ENCODE data around the gene DUSP6. TPM values are rescaled to one million over a fixed set of nuclear protein-coding genes. Genes with fewer than 3 reads are reported as not detected.

The DUSP6 gene
- total and polyA plus RNA-seq, 2 of the 13 experiments (the other 11 are each of a cell fraction or from before 2014, with no cell fraction given), result 40.9 to 161 TPM

- Histone ChIP-seq H3K9ac (ENCODE audit: insufficient read depth, low read depth, low read length) (no peak overlapping the region), H3K36me3 (replicated peaks in 1 of 2; ENCODE audit: control insufficient read depth in 1 of 2, insufficient read depth in 2 of 2, low read length in 2 of 2) (no peaks in the 10 kb centered on the region), H3K27me3 (ENCODE audit: control insufficient read depth in 1 of 2, insufficient read depth in 2 of 2, low read length in 2 of 2) (no peaks in the 10 kb centered on the region), H3K4me3 (replicated peaks in 1 of 3; ENCODE audit: insufficient read depth in 1 of 3, low read depth in 2 of 3, low read length in 3 of 3) (no peak overlapping the region), H3K9me3 (ENCODE audit: low read length) (no peaks in the 10 kb centered on the region), H3K79me2 (ENCODE audit: insufficient read depth, low read length) (no peaks in the 10 kb centered on the region), H3K4me1 (ENCODE audit: insufficient read depth, low read length) (peaks cover 59% of the 10 kb centered on the region), H2AFZ (ENCODE audit: low read length) (no peak overlapping the region), H3K27ac (ENCODE audit: extremely low read length, insufficient read depth, low read length) (no peak overlapping the region), H4K20me1 (ENCODE audit: insufficient read depth, low read length) (no peaks in the 10 kb centered on the region), H3K4me2 (ENCODE audit: low read depth, low read length) (0 out of 2 replicates have a peak overlapping the region, but pooled peaks have one; percentile 13)
- BruUV-seq (replicated peaks), result no TSS peak
- ChIA-PET POLR2A (interaction anchor here (17.8 kb wide), 1 partner anchor 15 kb away, joined by 430 read pairs; the partner anchor contains the start of gene DUSP6), CTCF (ENCODE audit: low intra/inter-chr PET ratio, low total read pairs) (no interaction called here)
- no peak for FAIRE-seq
- in situ Hi-C loops (cut with HindIII; ENCODE audit: extremely low pct_ligation_motif_present, low pct_unique_long_range_greater_than_20kb) (no loop called here), intact Hi-C loops (cut with micrococcal nuclease; ENCODE audit: unreplicated experiment) (no loop called here)
- no peak for ATAC-seq
- DNase-seq (ENCODE audit: low spot score), result no peak
- WGBS (ENCODE audit: low lambda C conversion rate), result 90% methylated on average over 3 of the region's 3 CpGs
- TF ChIP-seq RFX1 (IDR thresholded peaks at IDR 0.05), result no peak
- no peak for TF ChIP-seq ZNF446 (CRISPR knock-in tag; IDR thresholded peaks at IDR 0.05)
- no peak for TF ChIP-seq FOXP1 (IDR thresholded peaks at IDR 0.05)
- no peak for TF ChIP-seq FOXP1 (CRISPR knock-in tag; IDR thresholded peaks at IDR 0.05)
- TF ChIP-seq ZNF615 (CRISPR knock-in tag; IDR thresholded peaks at IDR 0.05; ENCODE audit: borderline replicate concordance), result no peak
These were observed 18.1 kb upstream of the DUSP6 start for GRCh38 chr12:89370421-89370831.

GRCh38 chr12:89369166-89369565 lies 16.9 kb upstream of the DUSP6 start:
- H3K4me3 ChIP-seq (replicated peaks in 1 of 3; ENCODE audit: insufficient read depth in 1 of 3, low read depth in 2 of 3, low read length in 3 of 3), result no peak overlapping the region
- no peak overlapping the region for H3K9ac ChIP-seq (ENCODE audit: insufficient read depth, low read depth, low read length)
- no peak overlapping the region for H2AFZ ChIP-seq (ENCODE audit: low read length)
- WGBS (ENCODE audit: low lambda C conversion rate), result 95% methylated on average over 3 of the region's 3 CpGs
- DNase-seq (ENCODE audit: low spot score) (no peak), ATAC-seq (no peak), FAIRE-seq (no peak)
- no peaks in the 10 kb centered on the region for H3K27me3 ChIP-seq (ENCODE audit: control insufficient read depth in 1 of 2, insufficient read depth in 2 of 2, low read length in 2 of 2)
- no peak overlapping the region for H3K4me2 ChIP-seq (ENCODE audit: low read depth, low read length)
- in situ Hi-C loops (cut with HindIII; ENCODE audit: extremely low pct_ligation_motif_present, low pct_unique_long_range_greater_than_20kb) (no loop called here), intact Hi-C loops (cut with micrococcal nuclease; ENCODE audit: unreplicated experiment) (no loop called here)
- no peak overlapping the region for H3K27ac ChIP-seq (ENCODE audit: extremely low read length, insufficient read depth, low read length)
- CTCF ChIA-PET (ENCODE audit: low intra/inter-chr PET ratio, low total read pairs), result no interaction called here
- no TSS peak for BruUV-seq (replicated peaks)
- no peaks in the 10 kb centered on the region for H3K9me3 ChIP-seq (ENCODE audit: low read length)
- no peaks in the 10 kb centered on the region for H3K79me2 ChIP-seq (ENCODE audit: insufficient read depth, low read length)
- POLR2A ChIA-PET, result interaction anchor here (1.1 kb wide), 1 partner anchor 23 kb away, joined by 3 read pairs; no protein-coding TSS in a partner anchor
- H3K36me3 ChIP-seq (replicated peaks in 1 of 2; ENCODE audit: control insufficient read depth in 1 of 2, insufficient read depth in 2 of 2, low read length in 2 of 2), result no peaks in the 10 kb centered on the region
- peaks cover 47% of the 10 kb centered on the region for H3K4me1 ChIP-seq (ENCODE audit: insufficient read depth, low read length)
- H4K20me1 ChIP-seq (ENCODE audit: insufficient read depth, low read length), result no peaks in the 10 kb centered on the region
- TF ChIP-seq, protein P1, sequence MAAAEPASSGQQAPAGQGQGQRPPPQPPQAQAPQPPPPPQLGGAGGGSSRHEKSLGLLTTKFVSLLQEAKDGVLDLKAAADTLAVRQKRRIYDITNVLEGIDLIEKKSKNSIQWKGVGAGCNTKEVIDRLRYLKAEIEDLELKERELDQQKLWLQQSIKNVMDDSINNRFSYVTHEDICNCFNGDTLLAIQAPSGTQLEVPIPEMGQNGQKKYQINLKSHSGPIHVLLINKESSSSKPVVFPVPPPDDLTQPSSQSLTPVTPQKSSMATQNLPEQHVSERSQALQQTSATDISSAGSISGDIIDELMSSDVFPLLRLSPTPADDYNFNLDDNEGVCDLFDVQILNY (CRISPR knock-in tag; conservative IDR thresholded peaks at IDR 0.05), result no peak
- no peak for TF ChIP-seq ZNF7 (CRISPR knock-in tag; IDR thresholded peaks at IDR 0.05)
- no peak for TF ChIP-seq ZNF839 (CRISPR knock-in tag; IDR thresholded peaks at IDR 0.05; ENCODE audit: borderline replicate concordance)
- TF ChIP-seq DZIP1 (CRISPR knock-in tag; IDR thresholded peaks at IDR 0.05), result no peak
- TF ChIP-seq, protein P2, sequence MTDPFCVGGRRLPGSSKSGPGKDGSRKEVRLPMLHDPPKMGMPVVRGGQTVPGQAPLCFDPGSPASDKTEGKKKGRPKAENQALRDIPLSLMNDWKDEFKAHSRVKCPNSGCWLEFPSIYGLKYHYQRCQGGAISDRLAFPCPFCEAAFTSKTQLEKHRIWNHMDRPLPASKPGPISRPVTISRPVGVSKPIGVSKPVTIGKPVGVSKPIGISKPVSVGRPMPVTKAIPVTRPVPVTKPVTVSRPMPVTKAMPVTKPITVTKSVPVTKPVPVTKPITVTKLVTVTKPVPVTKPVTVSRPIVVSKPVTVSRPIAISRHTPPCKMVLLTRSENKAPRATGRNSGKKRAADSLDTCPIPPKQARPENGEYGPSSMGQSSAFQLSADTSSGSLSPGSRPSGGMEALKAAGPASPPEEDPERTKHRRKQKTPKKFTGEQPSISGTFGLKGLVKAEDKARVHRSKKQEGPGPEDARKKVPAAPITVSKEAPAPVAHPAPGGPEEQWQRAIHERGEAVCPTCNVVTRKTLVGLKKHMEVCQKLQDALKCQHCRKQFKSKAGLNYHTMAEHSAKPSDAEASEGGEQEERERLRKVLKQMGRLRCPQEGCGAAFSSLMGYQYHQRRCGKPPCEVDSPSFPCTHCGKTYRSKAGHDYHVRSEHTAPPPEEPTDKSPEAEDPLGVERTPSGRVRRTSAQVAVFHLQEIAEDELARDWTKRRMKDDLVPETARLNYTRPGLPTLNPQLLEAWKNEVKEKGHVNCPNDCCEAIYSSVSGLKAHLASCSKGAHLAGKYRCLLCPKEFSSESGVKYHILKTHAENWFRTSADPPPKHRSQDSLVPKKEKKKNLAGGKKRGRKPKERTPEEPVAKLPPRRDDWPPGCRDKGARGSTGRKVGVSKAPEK (CRISPR knock-in tag; IDR thresholded peaks at IDR 0.05; ENCODE audit: borderline replicate concordance), result no peak
- no peak for TF ChIP-seq SNRNP70 (IDR thresholded peaks at IDR 0.05; ENCODE audit: low read depth, low read length)
